HEK293T (cell line): Measurements from ENCODE around the gene DERA.

Experiments
- ARNT ChIP-seq: fragments of 450-650 bp; IDR thresholded peaks from 2 replicates; pipeline ENCODE4 v1.6.1; 2017; ENCODE audit warnings: mild to moderate bottlenecking
- BHLHE40 ChIP-seq: fragments of 450-650 bp; IDR thresholded peaks from 2 replicates; pipeline ENCODE4 v1.6.1; 2016; ENCODE audit warnings: mild to moderate bottlenecking, moderate library complexity, borderline replicate concordance
- CTBP1 ChIP-seq: fragments of 450-650 bp; IDR thresholded peaks from 2 replicates; pipeline ENCODE4 v1.6.1; 2016; ENCODE audit warnings: borderline replicate concordance
- ELF4 ChIP-seq: fragments of 450-650 bp; IDR thresholded peaks from 2 replicates; pipeline ENCODE4 v1.6.1; 2017; ENCODE audit warnings: antibody characterized with exemption
- FOXA1 ChIP-seq: fragments of 450-650 bp; IDR thresholded peaks from 2 replicates; pipeline ENCODE4 v1.6.1; 2016; ENCODE audit warnings: mild to moderate bottlenecking
- FOXK2 ChIP-seq: fragments of 450-650 bp; IDR thresholded peaks from 2 replicates; pipeline ENCODE4 v1.6.1; 2016; ENCODE audit warnings: mild to moderate bottlenecking
- FOXM1 ChIP-seq: fragments of 450-650 bp; IDR thresholded peaks from 2 replicates; pipeline ENCODE4 v1.6.1; 2017; ENCODE audit warnings: mild to moderate bottlenecking, borderline replicate concordance
- HDGF ChIP-seq: fragments of 450-650 bp; IDR thresholded peaks from 2 replicates; pipeline ENCODE4 v1.6.1; 2017; ENCODE audit warnings: antibody characterized with exemption, borderline replicate concordance
- L3MBTL2 ChIP-seq: fragments of 450-650 bp; conservative IDR thresholded peaks from 2 replicates; pipeline ENCODE4 v1.6.1; 2016; ENCODE audit warnings: mild to moderate bottlenecking
- NFRKB ChIP-seq: fragments of 450-650 bp; IDR thresholded peaks from 2 replicates; pipeline ENCODE4 v1.6.1; 2016; ENCODE audit warnings: mild to moderate bottlenecking, moderate library complexity
- SP1 ChIP-seq: fragments of 450-650 bp; IDR thresholded peaks from 2 replicates; pipeline ENCODE4 v1.6.1; 2017
- TARDBP ChIP-seq: fragments of 450-650 bp; IDR thresholded peaks from 2 replicates; pipeline ENCODE4 v1.6.1; 2016
- ZNF384 ChIP-seq: fragments of 450-650 bp; IDR thresholded peaks from 2 replicates; pipeline ENCODE4 v1.6.1; 2016
- TF ChIP-seq, protein P1 (sequence below): fragments of 450-650 bp; IDR thresholded peaks from 2 replicates; pipeline ENCODE4 v1.6.1; 2016

DNA sequence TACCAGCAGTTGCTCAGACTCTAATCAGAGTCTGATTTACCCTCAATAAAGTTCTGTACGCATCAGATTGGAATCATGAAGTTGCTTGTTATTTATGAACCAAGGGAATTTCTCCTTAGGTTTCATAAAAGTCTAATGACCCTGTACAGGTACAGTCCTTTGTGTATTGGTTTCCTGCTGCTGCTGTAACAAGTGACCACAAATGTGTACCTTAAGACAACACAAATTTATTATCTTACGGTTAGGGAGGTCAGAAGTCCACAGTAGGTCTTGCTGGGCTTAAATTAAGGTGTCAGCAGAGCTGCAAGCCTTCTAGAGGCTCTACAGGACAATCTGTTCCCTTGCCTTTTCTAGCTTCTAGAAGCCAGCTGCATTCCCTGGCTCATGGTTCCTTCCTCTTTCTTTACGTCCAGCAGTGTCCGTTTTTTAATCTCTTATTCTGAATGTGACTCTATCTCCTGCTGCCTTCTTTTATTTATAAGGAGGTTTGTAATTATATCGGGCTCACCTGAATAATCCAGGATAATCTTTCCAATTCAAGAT lies 6.7 kb upstream of the DERA start:
- TF ChIP-seq ELF4 (no peak), HDGF (no peak), TARDBP (no peak), SP1 (no peak), BHLHE40 (no peak), NFRKB (no peak), L3MBTL2 (no peak), FOXM1 (no peak), FOXK2 (no peak), FOXA1 (no peak), CTBP1 (no peak), ZNF384 (no peak), ARNT (no peak)
- TF ChIP-seq, protein P1, sequence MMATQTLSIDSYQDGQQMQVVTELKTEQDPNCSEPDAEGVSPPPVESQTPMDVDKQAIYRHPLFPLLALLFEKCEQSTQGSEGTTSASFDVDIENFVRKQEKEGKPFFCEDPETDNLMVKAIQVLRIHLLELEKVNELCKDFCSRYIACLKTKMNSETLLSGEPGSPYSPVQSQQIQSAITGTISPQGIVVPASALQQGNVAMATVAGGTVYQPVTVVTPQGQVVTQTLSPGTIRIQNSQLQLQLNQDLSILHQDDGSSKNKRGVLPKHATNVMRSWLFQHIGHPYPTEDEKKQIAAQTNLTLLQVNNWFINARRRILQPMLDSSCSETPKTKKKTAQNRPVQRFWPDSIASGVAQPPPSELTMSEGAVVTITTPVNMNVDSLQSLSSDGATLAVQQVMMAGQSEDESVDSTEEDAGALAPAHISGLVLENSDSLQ, result no peak
